CD14-positive monocyte (primary cell): ENCODE measurements around the gene PRICKLE4. TPM values are rescaled to one million over a fixed set of nuclear protein-coding genes. Genes with fewer than 3 reads are reported as not detected.
A peak's percentile ranks its signal among the peaks of the same experiment; 100 is the strongest.

ENCODE experiments used
- DNase-seq, 3 donors: peaks; one replicate each; pipeline ENCODE4 v3.0.0-alpha.2; 2011 to 2022
- H2AFZ ChIP-seq: 2 replicates; pipeline ENCODE4 v1.6.0; 2012; ENCODE audit warnings: mild to moderate bottlenecking, low read depth, low read length, inconsistent platforms; ENCODE audit not compliant: insufficient read depth, poor library complexity, severe bottlenecking
- H3K27ac ChIP-seq, 2 donors: 1 replicate in 1 of 2; 2 replicates in 1 of 2; pipeline ENCODE4 v1.5.1; 2012 to 2013; ENCODE audit warnings: low read length in 2 of 2, control low read depth in 1 of 2, inconsistent platforms in 1 of 2, low read depth in 1 of 2, mild to moderate bottlenecking in 1 of 2
- H3K27me3 ChIP-seq, 2 donors: one replicate each; pipeline versions ENCODE4 v1.6.0 to v1.6.1; 2011 to 2013; ENCODE audit warnings: low read length in 2 of 2; ENCODE audit not compliant: control insufficient read depth in 2 of 2, insufficient read depth in 2 of 2
- H3K36me3 ChIP-seq, 2 donors: replicated peaks in 1 of 2; 1 replicate in 1 of 2; 2 replicates in 1 of 2; pipeline versions ENCODE4 v1.5.1 to v1.6.1; 2012 to 2013; ENCODE audit warnings: low read length in 2 of 2, control low read depth in 1 of 2, inconsistent platforms in 1 of 2, mild to moderate bottlenecking in 1 of 2; ENCODE audit not compliant: insufficient read depth in 2 of 2, control insufficient read depth in 1 of 2
- H3K4me1 ChIP-seq, 2 donors: 1 replicate in 1 of 2; 2 replicates in 1 of 2; pipeline versions ENCODE4 v1.5.1 to v1.6.1; 2012 to 2013; ENCODE audit warnings: low read length in 2 of 2, control low read depth in 1 of 2, inconsistent platforms in 1 of 2, mild to moderate bottlenecking in 1 of 2, moderate library complexity in 1 of 2; ENCODE audit not compliant: insufficient read depth in 2 of 2, control insufficient read depth in 1 of 2
- H3K4me2 ChIP-seq: replicated peaks from 2 replicates; pipeline ENCODE3; 2012; ENCODE audit warnings: low read length, moderate library complexity, mild to moderate bottlenecking; ENCODE audit not compliant: poor library complexity, severe bottlenecking; ENCODE audit errors: extremely low read depth
- H3K4me3 ChIP-seq, 3 experiments: fragments of 200-600 bp in 1 of 3; sonication (generic) in 1 of 3; replicated peaks in 1 of 3; 1 replicate in 2 of 3; 2 replicates in 1 of 3; pipeline ENCODE4 v1.5.1; 2011 to 2013; ENCODE audit warnings: low read length in 3 of 3, mild to moderate bottlenecking in 3 of 3, control low read depth in 2 of 3, low read depth in 2 of 3, inconsistent platforms in 1 of 3, moderate library complexity in 1 of 3
- H3K79me2 ChIP-seq: 2 replicates; pipeline ENCODE4 v1.6.0; 2012; ENCODE audit warnings: mild to moderate bottlenecking, control low read depth, inconsistent platforms, low read length, moderate library complexity; ENCODE audit not compliant: insufficient read depth
- H3K9ac ChIP-seq: 2 replicates; pipeline ENCODE4 v1.6.0; 2017; ENCODE audit warnings: low read length, mild to moderate bottlenecking; ENCODE audit not compliant: insufficient read depth, poor library complexity, severe bottlenecking
- H3K9me3 ChIP-seq, 2 donors: replicated peaks in 1 of 2; 1 replicate in 1 of 2; 2 replicates in 1 of 2; pipeline versions ENCODE4 v1.5.1 to v1.6.1; 2012 to 2013; ENCODE audit warnings: low read length in 2 of 2, control low read depth in 1 of 2; ENCODE audit not compliant: control insufficient read depth in 1 of 2, insufficient read depth in 1 of 2
- H4K20me1 ChIP-seq: 2 replicates; pipeline ENCODE4 v1.6.0; 2012; ENCODE audit warnings: mild to moderate bottlenecking, low read length, control low read depth, moderate library complexity; ENCODE audit not compliant: insufficient read depth
- H3K27ac Mint-ChIP-seq, 7 donors: one replicate each; pipeline ENCODE4 v1.8.0; 2020; ENCODE audit warnings: mild to moderate bottlenecking in 7 of 7, mixed read lengths in 7 of 7, moderate library complexity in 6 of 7, inconsistent platforms in 2 of 7
- H3K27me3 Mint-ChIP-seq, 3 donors: one replicate each; pipeline ENCODE4 v1.8.0; 2021 to 2022; ENCODE audit warnings: low read depth in 3 of 3, mild to moderate bottlenecking in 3 of 3, mixed read lengths in 3 of 3, moderate library complexity in 3 of 3, inconsistent platforms in 1 of 3
- H3K36me3 Mint-ChIP-seq, 2 donors: one replicate each; pipeline ENCODE4 v1.8.0; 2020; ENCODE audit warnings: mixed read lengths in 2 of 2, inconsistent platforms in 1 of 2, mild to moderate bottlenecking in 1 of 2
- H3K4me1 Mint-ChIP-seq: one replicate; pipeline ENCODE4 v1.8.0; 2020; ENCODE audit warnings: mild to moderate bottlenecking, mixed read lengths
- H3K4me3 Mint-ChIP-seq, 2 donors: one replicate each; pipeline ENCODE4 v1.8.0; 2020; ENCODE audit warnings: mild to moderate bottlenecking in 2 of 2, mixed read lengths in 2 of 2, moderate library complexity in 1 of 2
- H3K9me3 Mint-ChIP-seq, 7 donors: one replicate each; pipeline ENCODE4 v1.8.0; 2020 to 2022; ENCODE audit warnings: mixed read lengths in 7 of 7, mild to moderate bottlenecking in 6 of 7, moderate library complexity in 6 of 7, inconsistent platforms in 2 of 7
- CTCF ChIP-seq: fragments of 200-600 bp; IDR thresholded peaks from one replicate; pipeline ENCODE4 v1.8.0; 2022; ENCODE audit warnings: antibody characterized with exemption, mild to moderate bottlenecking
- WGBS: methylation state at CpG from one replicate; pipeline ENCODE4 v1.1.5; 2013; ENCODE audit warnings: missing lambda C conversion rate; ENCODE audit not compliant: insufficient coverage; 5-methylcytosine and 5-hydroxymethylcytosine counted together
- intact Hi-C, 2 donors: fragments of 100-400 bp; cut with micrococcal nuclease; formaldehyde crosslinking; loops; one replicate each; pipeline versions ENCODE4 v1.15.0 to v1.15.1; 2023
- polyA plus RNA-seq, 3 donors: library from polyadenylated mRNA; depleted of rRNA in 1 of 3; unstranded in 2 of 3; stranded (reverse) in 1 of 3; fragments of 300-500 nt in 2 of 3; fragments of >200 nt in 1 of 3; fragmentation: Illumina TruSeq in 2 of 3; gene quantifications; 1 replicate in 2 of 3; 2 replicates in 1 of 3; pipeline ENCODE4 v1.2.3, GENCODE V29; 2012 to 2021

PRICKLE4 gene
- polyA plus RNA-seq, 3 donors, result 0.88 TPM; not detected in 2

GRCh38 chr6:41790045-41790444, 9.5 kb downstream of the PRICKLE4 start:
- 83% methylated on average over 1 of the region's 1 CpG for WGBS
- Histone ChIP-seq H4K20me1 (peaks cover 22% of the 10 kb centered on the region), H3K79me2 (peaks cover 23% of the 10 kb centered on the region), H3K27me3 (no peaks in the 10 kb centered on the region), H3K4me3 (no peak overlapping the region), H3K36me3 (peaks cover 28 to 46% of the 10 kb centered on the region in 2 donors), H3K9ac (no peak overlapping the region), H3K9me3 (no peaks in the 10 kb centered on the region), H2AFZ (no peak overlapping the region), H3K27ac (no peak overlapping the region), H3K4me1 (peaks cover 15 to 41% of the 10 kb centered on the region in 2 donors), H3K4me2 (no peak overlapping the region)
- Mint-ChIP-seq H3K27me3 (peaks cover 0 to 2% (median 0%) of the 10 kb centered on the region in 3 donors), H3K4me1 (peaks cover 16% of the 10 kb centered on the region), H3K4me3 (no peak overlapping the region), H3K36me3 (peaks cover 40 to 46% of the 10 kb centered on the region in 2 donors), H3K27ac (peak overlapping the region in 3 of 7 donors; percentile 2 to 33 (median 8)), H3K9me3 (no peaks in the 10 kb centered on the region)
- TF ChIP-seq CTCF, result no peak
- no peak for DNase-seq
- intact Hi-C loops, result no loop called here

GRCh38 chr6:41791305-41791704, 10.7 kb downstream of the PRICKLE4 start:
- Histone ChIP-seq H3K27ac (no peak overlapping the region), H3K4me2 (no peak overlapping the region), H3K36me3 (peaks cover 28 to 59% of the 10 kb centered on the region in 2 donors), H4K20me1 (peaks cover 9% of the 10 kb centered on the region), H3K4me1 (peaks cover 3 to 28% of the 10 kb centered on the region in 2 donors), H3K27me3 (no peaks in the 10 kb centered on the region), H2AFZ (no peak overlapping the region), H3K9me3 (no peaks in the 10 kb centered on the region), H3K4me3 (no peak overlapping the region), H3K9ac (no peak overlapping the region), H3K79me2 (peaks cover 23% of the 10 kb centered on the region)
- Mint-ChIP-seq H3K27ac (no peak overlapping the region), H3K36me3 (peaks cover 45 to 55% of the 10 kb centered on the region in 2 donors), H3K4me3 (no peak overlapping the region), H3K27me3 (peaks cover 0 to 2% (median 0%) of the 10 kb centered on the region in 3 donors), H3K4me1 (peaks cover 4% of the 10 kb centered on the region), H3K9me3 (no peaks in the 10 kb centered on the region)
- no CpG with 5 or more reads among the region's 1 CpG for WGBS
- no peak for TF ChIP-seq CTCF
- intact Hi-C loops, result no loop called here
- no peak for DNase-seq
